ENCODE measurements around the gene CALHM3.
"Not testable (repeated sequence)": the region's sequence is repeated elsewhere in the genome, so short reads cannot be mapped to it uniquely, and the experiment has no call there.

GRCh38 chr10:103527476-103527875 is 48.4 kb upstream of the CALHM3 start:
- TF ChIP-seq POLR2AphosphoS5, CTCF (IDR thresholded peaks at IDR 0.05): not testable (repeated sequence)
